Fibroblast of skin of left quadriceps (primary cell): Measurements from ENCODE around the gene BCAN.

Source experiments
- DNase-seq, 2 experiments: peaks; one replicate each; pipeline ENCODE4 v3.0.0-alpha.2; 2013; ENCODE audit warnings: low read depth in 2 of 2

Gene BCAN

GRCh38 chr1:156643049-156643777, 1.3 kb downstream of the BCAN start:
- DNase-seq, result no peak

GRCh38 chr1:156643778-156644092, 1.8 kb downstream of the BCAN start:
- DNase-seq, result no peak

GRCh38 chr1:156644146-156644545, 2.2 kb downstream of the BCAN start:
- DNase-seq, result no peak

GRCh38 chr1:156644640-156645039, 2.7 kb downstream of the BCAN start:
- no peak for DNase-seq

GRCh38 chr1:156645056-156645455, 3.1 kb downstream of the BCAN start:
- DNase-seq, result no peak

- no peak for DNase-seq
Measured at GRCh38 chr1:156645666-156646065, 3.7 kb downstream of the BCAN start.

- no peak for DNase-seq
Measured at GRCh38 chr1:156646738-156647211, 4.9 kb downstream of the BCAN start.

GRCh38 chr1:156647351-156647750, 5.4 kb downstream of the BCAN start:
- no peak for DNase-seq

GRCh38 chr1:156648496-156648895, 6.6 kb downstream of the BCAN start:
- DNase-seq, result no peak

GRCh38 chr1:156648951-156649350, 7.0 kb downstream of the BCAN start:
- DNase-seq, result no peak

- no peak for DNase-seq
Measured at GRCh38 chr1:156652131-156652991, 10.4 kb downstream of the BCAN start.

- DNase-seq, result no peak
Measured at GRCh38 chr1:156652992-156653355, 11.1 kb downstream of the BCAN start.

GRCh38 chr1:156654700-156655099, 12.8 kb downstream of the BCAN start:
- DNase-seq, result no peak

GRCh38 chr1:156655151-156655903, 13.4 kb downstream of the BCAN start:
- no peak for DNase-seq

GRCh38 chr1:156655904-156656516, 14.1 kb downstream of the BCAN start:
- no peak for DNase-seq

GRCh38 chr1:156656806-156657740, 15.2 kb downstream of the BCAN start:
- no peak for DNase-seq

- no peak for DNase-seq
Measured at GRCh38 chr1:156657741-156658319, 15.9 kb downstream of the BCAN start.

- DNase-seq, result no peak
Measured at GRCh38 chr1:156658496-156658895, 16.6 kb downstream of the BCAN start.

- DNase-seq, result no peak
Measured at GRCh38 chr1:156658945-156659574, 17.1 kb downstream of the BCAN start.

GRCh38 chr1:156659661-156659987, 17.7 kb downstream of the BCAN start:
- DNase-seq, result no peak
